ENCODE results near the gene SLC25A5. TPM values are rescaled to one million over a fixed set of nuclear protein-coding genes. Genes with fewer than 3 reads are reported as not detected.
A peak's percentile ranks its signal among the peaks of the same experiment; 100 is the strongest.

Gene SLC25A5
- total and polyA plus RNA-seq, 7 experiments from 2014 or later = 90.2 to 333 (median 183) TPM

DNA sequence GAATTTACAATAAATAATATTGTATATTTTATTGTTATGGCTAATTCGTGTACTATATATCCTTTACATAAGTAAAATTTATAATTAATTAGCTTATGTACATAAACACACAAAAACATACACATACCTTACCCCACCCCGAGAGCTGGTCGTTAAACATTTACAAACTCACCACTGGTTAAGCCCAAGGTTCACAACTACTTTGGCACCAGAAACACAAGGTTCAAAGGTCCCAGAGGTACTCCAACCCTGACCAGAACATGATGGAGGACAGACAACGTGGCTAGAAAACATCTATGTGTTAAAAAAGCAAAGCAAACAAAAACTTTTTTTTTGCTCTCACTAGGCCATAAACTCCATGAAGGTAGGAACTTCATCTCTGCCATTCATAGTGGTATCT is 37.7 kb downstream of the SLC25A5 start:
- H3K27ac ChIP-seq (ENCODE audit: low read depth, low read length) = no peak overlapping the region
- H3K9me3 ChIP-seq (ENCODE audit: control insufficient read depth in 2 of 3, low read length in 3 of 3) = no peaks in the 10 kb centered on the region
- Mint-ChIP-seq H3K36me3 (no peaks in the 10 kb centered on the region), H3K9me3 (no peaks in the 10 kb centered on the region), H3K4me1 (peaks cover 6 to 19% (median 14%) of the 10 kb centered on the region in 7 donors), H3K27me3 (no peaks in the 10 kb centered on the region), H3K4me3 (no peak overlapping the region), H3K27ac (no peak overlapping the region)
- H3K4me3 ChIP-seq (ENCODE audit: low read length) = no peak overlapping the region
- ATAC-seq = no peak
- no peaks in the 10 kb centered on the region for H3K27me3 ChIP-seq (ENCODE audit: control insufficient read depth in 2 of 2, insufficient read depth in 2 of 2, low read length in 2 of 2)
- peaks cover 0 to 20% of the 10 kb centered on the region in 2 donors for H3K4me1 ChIP-seq (ENCODE audit: control insufficient read depth in 2 of 2, insufficient read depth in 2 of 2, low read length in 2 of 2)
- DNase-seq = no peak
- CTCF ChIA-PET = no interaction called here
- no peaks in the 10 kb centered on the region for H3K36me3 ChIP-seq (ENCODE audit: control insufficient read depth in 2 of 3, insufficient read depth in 3 of 3, low read length in 3 of 3)
- POLR2A ChIA-PET = interaction anchor here (0.6 to 0.9 kb wide), 2 partner anchors 11 to 66 kb away, joined by 3 to 5 read pairs; no protein-coding TSS in a partner anchor
- intact Hi-C loops (cut with micrococcal nuclease) = no loop called here

GRCh38 chrX:119507206-119507605 is 39.0 kb downstream of the SLC25A5 start:
- no peaks in the 10 kb centered on the region for H3K36me3 Mint-ChIP-seq
- H3K27me3 Mint-ChIP-seq = no peaks in the 10 kb centered on the region
- Histone ChIP-seq H3K27ac (ENCODE audit: low read depth, low read length) (no peak overlapping the region), H3K36me3 (ENCODE audit: control insufficient read depth in 2 of 3, insufficient read depth in 3 of 3, low read length in 3 of 3) (no peaks in the 10 kb centered on the region), H3K9me3 (ENCODE audit: control insufficient read depth in 2 of 3, low read length in 3 of 3) (no peaks in the 10 kb centered on the region), H3K27me3 (ENCODE audit: control insufficient read depth in 2 of 2, insufficient read depth in 2 of 2, low read length in 2 of 2) (no peaks in the 10 kb centered on the region), H3K4me3 (ENCODE audit: low read length) (no peak overlapping the region), H3K4me1 (ENCODE audit: control insufficient read depth in 2 of 2, insufficient read depth in 2 of 2, low read length in 2 of 2) (peaks cover 0 to 10% of the 10 kb centered on the region in 2 donors)
- H3K27ac Mint-ChIP-seq = no peak overlapping the region
- ATAC-seq (no peak), DNase-seq (no peak)
- no peak overlapping the region for H3K4me3 Mint-ChIP-seq
- H3K4me1 Mint-ChIP-seq = peaks cover 3 to 10% (median 8%) of the 10 kb centered on the region in 7 donors
- ChIA-PET POLR2A (no interaction called here), CTCF (no interaction called here)
- H3K9me3 Mint-ChIP-seq = no peaks in the 10 kb centered on the region
- intact Hi-C loops (cut with micrococcal nuclease) = no loop called here

DNA sequence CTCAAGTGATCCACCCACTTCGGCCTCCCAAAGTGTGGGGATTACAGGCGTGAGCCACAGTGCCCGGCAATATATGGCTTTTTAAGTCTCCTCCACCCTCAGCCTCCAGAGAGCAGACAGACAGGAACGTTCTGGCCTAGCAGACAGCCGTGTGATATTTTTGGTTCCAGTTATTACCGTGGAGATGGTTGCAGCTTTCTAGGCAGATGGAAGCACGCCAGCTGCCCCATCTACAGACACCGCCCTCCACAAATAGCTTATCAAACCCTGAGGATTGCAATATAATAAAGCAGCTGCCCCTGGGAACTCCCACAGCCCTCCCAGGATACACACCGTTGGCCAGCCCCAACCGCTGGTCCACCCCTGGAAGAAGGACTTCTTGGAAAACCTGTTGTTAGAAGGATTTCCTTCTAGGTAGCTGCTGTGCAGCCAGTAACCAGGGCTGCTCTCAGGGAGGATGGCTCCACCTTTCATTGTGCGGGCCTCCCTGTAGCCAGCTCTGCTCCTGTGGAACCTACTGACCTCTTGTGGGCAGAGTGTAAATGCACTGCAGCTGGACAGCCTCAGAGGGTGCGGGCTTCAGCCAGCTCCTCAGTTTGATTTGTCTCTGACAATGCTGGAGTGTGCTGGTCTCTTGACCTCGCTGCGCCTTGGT is 44.0 kb downstream of the SLC25A5 start:
- no peak overlapping the region for H3K27ac Mint-ChIP-seq
- DNase-seq = peak in 2 of 9 donors; percentile 9 to 20
- H3K36me3 ChIP-seq (ENCODE audit: control insufficient read depth in 2 of 3, insufficient read depth in 3 of 3, low read length in 3 of 3) = no peaks in the 10 kb centered on the region
- H3K4me1 Mint-ChIP-seq = peaks cover 2 to 7% (median 4%) of the 10 kb centered on the region in 7 donors
- H3K4me3 ChIP-seq (ENCODE audit: low read length) = no peak overlapping the region
- intact Hi-C loops (cut with micrococcal nuclease) = loop anchor here in 1 of 2 donors (1.0 kb wide), 1 partner anchor 24 kb away; no protein-coding TSS in a partner anchor
- no peaks in the 10 kb centered on the region for H3K27me3 ChIP-seq (ENCODE audit: control insufficient read depth in 2 of 2, insufficient read depth in 2 of 2, low read length in 2 of 2)
- H3K9me3 Mint-ChIP-seq = no peaks in the 10 kb centered on the region
- ChIA-PET CTCF (interaction anchor here (0.8 to 1.3 kb wide), 4 partner anchors 22 to 42 kb away, joined by 3 to 7 read pairs (median 4); no protein-coding TSS in a partner anchor), POLR2A (interaction anchor here (0.6 to 1.1 kb wide), 2 partner anchors 9 to 30 kb away, joined by 3 to 8 read pairs; no protein-coding TSS in a partner anchor)
- no peak overlapping the region for H3K4me3 Mint-ChIP-seq
- no peaks in the 10 kb centered on the region for H3K9me3 ChIP-seq (ENCODE audit: control insufficient read depth in 2 of 3, low read length in 3 of 3)
- H3K27ac ChIP-seq (ENCODE audit: low read depth, low read length) = no peak overlapping the region
- peak; percentile 67 for ATAC-seq
- H3K4me1 ChIP-seq (ENCODE audit: control insufficient read depth in 2 of 2, insufficient read depth in 2 of 2, low read length in 2 of 2) = no peaks in the 10 kb centered on the region
- H3K36me3 Mint-ChIP-seq = no peaks in the 10 kb centered on the region
- H3K27me3 Mint-ChIP-seq = no peaks in the 10 kb centered on the region

DNA sequence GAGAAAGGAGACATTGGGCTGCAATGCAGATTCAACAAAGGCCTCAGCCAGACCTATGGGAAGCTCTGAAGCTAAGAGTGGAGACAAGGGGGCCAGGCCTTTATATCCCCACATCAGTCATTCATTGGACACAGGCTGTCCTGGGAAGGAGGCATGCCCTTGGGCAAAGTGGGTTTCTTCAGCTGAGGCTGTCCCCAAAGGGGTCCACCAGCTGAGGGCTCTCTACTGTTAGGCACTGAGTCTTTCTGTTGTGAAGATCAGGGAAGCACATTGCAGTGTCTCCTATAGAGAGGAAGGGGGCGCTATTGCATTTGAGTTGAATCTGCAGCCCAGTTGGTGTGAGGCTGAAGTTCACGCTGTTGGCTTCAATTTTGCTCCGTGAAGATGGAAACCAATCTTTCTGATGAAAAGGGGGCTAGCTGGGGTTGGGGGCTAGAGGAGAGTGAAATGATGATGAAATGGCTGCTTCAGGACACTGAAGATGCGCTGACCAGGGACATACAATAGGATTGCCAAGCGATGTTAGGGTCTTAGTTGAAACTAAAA is 48.0 kb downstream of the SLC25A5 start:
- Histone ChIP-seq H3K27me3 (ENCODE audit: control insufficient read depth in 2 of 2, insufficient read depth in 2 of 2, low read length in 2 of 2) (no peaks in the 10 kb centered on the region), H3K4me3 (ENCODE audit: low read length) (no peak overlapping the region), H3K27ac (ENCODE audit: low read depth, low read length) (no peak overlapping the region), H3K9me3 (ENCODE audit: control insufficient read depth in 2 of 3, low read length in 3 of 3) (no peaks in the 10 kb centered on the region), H3K36me3 (ENCODE audit: control insufficient read depth in 2 of 3, insufficient read depth in 3 of 3, low read length in 3 of 3) (no peaks in the 10 kb centered on the region), H3K4me1 (ENCODE audit: control insufficient read depth in 2 of 2, insufficient read depth in 2 of 2, low read length in 2 of 2) (no peaks in the 10 kb centered on the region)
- POLR2A ChIA-PET = interaction anchor here (0.6 to 1.2 kb wide), 2 partner anchors 10 to 362 kb away, joined by 3 to 5 read pairs; no protein-coding TSS in a partner anchor
- DNase-seq (peak; percentile 6 to 73 (median 55)), ATAC-seq (peak; percentile 99)
- Mint-ChIP-seq H3K27me3 (no peaks in the 10 kb centered on the region), H3K27ac (peak overlapping the region in 5 of 9 donors; percentile 4 to 57 (median 40)), H3K4me1 (peaks cover 2 to 7% (median 4%) of the 10 kb centered on the region in 7 donors), H3K36me3 (no peaks in the 10 kb centered on the region), H3K4me3 (no peak overlapping the region), H3K9me3 (no peaks in the 10 kb centered on the region)
- CTCF ChIA-PET = interaction anchor here (0.5 to 2.2 kb wide), 11 partner anchors 30 to 416 kb away, joined by 3 to 8 read pairs (median 4); no protein-coding TSS in a partner anchor
- intact Hi-C loops (cut with micrococcal nuclease) = loop anchor here (1.0 to 5.0 kb wide), 13 partner anchors 47 to 371 kb away; partner anchors contain the start of genes NKRF (in 2 of the 2), UBE2A (in 2 of the 2) and SEPTIN6 (in 1 of the 2)

GRCh38 chrX:119518371-119518770 is 50.1 kb downstream of the SLC25A5 start:
- Histone ChIP-seq H3K4me1 (ENCODE audit: control insufficient read depth in 2 of 2, insufficient read depth in 2 of 2, low read length in 2 of 2) (no peaks in the 10 kb centered on the region), H3K9me3 (ENCODE audit: control insufficient read depth in 2 of 3, low read length in 3 of 3) (no peaks in the 10 kb centered on the region), H3K27ac (ENCODE audit: low read depth, low read length) (no peak overlapping the region), H3K4me3 (ENCODE audit: low read length) (no peak overlapping the region), H3K36me3 (ENCODE audit: control insufficient read depth in 2 of 3, insufficient read depth in 3 of 3, low read length in 3 of 3) (no peaks in the 10 kb centered on the region), H3K27me3 (ENCODE audit: control insufficient read depth in 2 of 2, insufficient read depth in 2 of 2, low read length in 2 of 2) (no peaks in the 10 kb centered on the region)
- Mint-ChIP-seq H3K4me3 (no peak overlapping the region), H3K27me3 (no peaks in the 10 kb centered on the region), H3K36me3 (no peaks in the 10 kb centered on the region), H3K9me3 (no peaks in the 10 kb centered on the region), H3K27ac (no peak overlapping the region), H3K4me1 (peaks cover 2 to 7% (median 4%) of the 10 kb centered on the region in 7 donors)
- POLR2A ChIA-PET = interaction anchor here (0.5 kb wide), 1 partner anchor 94 kb away, joined by 3 read pairs; no protein-coding TSS in a partner anchor
- DNase-seq (no peak), ATAC-seq (no peak)
- CTCF ChIA-PET = interaction anchor here (0.6 to 1.0 kb wide), 2 partner anchors 144 to 211 kb away, joined by 3 read pairs; no protein-coding TSS in a partner anchor
- intact Hi-C loops (cut with micrococcal nuclease) = loop anchor here (5.0 kb wide), 4 partner anchors 54 to 369 kb away; partner anchors contain the start of genes NKRF (in 1 of the 2) and UBE2A (in 1 of the 2)
